HFFc6 (cell line): ENCODE data around the gene SSBP2. TPM values are rescaled to one million over a fixed set of nuclear protein-coding genes. Genes with fewer than 3 reads are reported as not detected.
"Not testable (repeated sequence)": the region's sequence is repeated elsewhere in the genome, so short reads cannot be mapped to it uniquely, and the experiment has no call there.

Experiments used
- DNase-seq: peaks from one replicate; pipeline ENCODE4 v3.0.0-alpha.2; 2018
- H3K27ac Mint-ChIP-seq: 2 replicates; pipeline ENCODE4 v1.8.0; 2020; ENCODE audit warnings: mild to moderate bottlenecking, mixed read lengths
- H3K27me3 Mint-ChIP-seq: 2 replicates; pipeline ENCODE4 v1.8.0; 2021; ENCODE audit warnings: mild to moderate bottlenecking, moderate library complexity, mixed read lengths; ENCODE audit not compliant: insufficient read depth
- H3K36me3 Mint-ChIP-seq: 2 replicates; pipeline ENCODE4 v1.8.0; 2021; ENCODE audit warnings: low read depth, mixed read lengths
- H3K4me1 Mint-ChIP-seq: 2 replicates; pipeline ENCODE4 v1.8.0; 2020; ENCODE audit warnings: low read depth, mixed read lengths
- H3K4me3 Mint-ChIP-seq: 2 replicates; pipeline ENCODE4 v1.8.0; 2020; ENCODE audit warnings: mild to moderate bottlenecking, moderate library complexity, mixed read lengths
- H3K9me3 Mint-ChIP-seq: 2 replicates; pipeline ENCODE4 v1.8.0; 2020; ENCODE audit warnings: mild to moderate bottlenecking, mixed read lengths
- CTCF ChIP-seq: fragments of 200-600 bp; sonication (generic); IDR thresholded peaks from 2 replicates; pipeline ENCODE4 v1.5.0; 2021; ENCODE audit warnings: antibody characterized with exemption, mild to moderate bottlenecking
- total RNA-seq, 6 experiments: library from RNA; stranded (reverse); fragmentation: NEBNext Ultra II Directional; extraction: Animal tissue kit (Norgen Biotek cat#: 25700); gene quantifications; 2 replicates in 1 of 6; 3 replicates in 5 of 6; pipeline ENCODE4 v1.2.3, GENCODE V29; 2021

Gene SSBP2
- total RNA-seq, 6 experiments from 2014 or later, result 21.0 to 28.6 (median 25.1) TPM

DNA sequence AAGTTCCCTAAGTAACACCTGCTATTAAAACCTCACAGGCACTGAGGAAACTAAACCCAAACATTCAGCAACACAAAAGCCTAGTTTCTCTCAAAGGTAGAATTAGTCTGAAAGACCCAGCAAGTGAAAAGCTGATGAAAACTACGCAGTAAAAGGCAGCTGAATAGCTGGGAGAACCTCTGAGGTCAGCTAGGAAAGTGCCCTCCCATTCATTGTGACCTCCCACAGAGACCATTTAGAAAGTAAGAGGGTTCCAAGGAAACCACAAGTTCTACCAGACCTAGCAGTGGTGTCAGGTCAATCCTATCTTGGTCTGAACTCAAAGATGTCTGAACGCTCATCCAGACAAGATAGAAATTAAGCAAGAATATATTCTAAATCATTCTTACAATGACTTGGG, 144.7 kb downstream of the SSBP2 start:
- Mint-ChIP-seq H3K4me3 (no peak overlapping the region), H3K27ac (no peak overlapping the region), H3K9me3 (peaks cover 5% of the 10 kb centered on the region; the same call in 1 of the 2 replicates), H3K27me3 (no peaks in the 10 kb centered on the region), H3K4me1 (peaks cover 13% of the 10 kb centered on the region), H3K36me3 (peaks cover 11% of the 10 kb centered on the region)
- no peak for TF ChIP-seq CTCF
- DNase-seq, result no peak

DNA sequence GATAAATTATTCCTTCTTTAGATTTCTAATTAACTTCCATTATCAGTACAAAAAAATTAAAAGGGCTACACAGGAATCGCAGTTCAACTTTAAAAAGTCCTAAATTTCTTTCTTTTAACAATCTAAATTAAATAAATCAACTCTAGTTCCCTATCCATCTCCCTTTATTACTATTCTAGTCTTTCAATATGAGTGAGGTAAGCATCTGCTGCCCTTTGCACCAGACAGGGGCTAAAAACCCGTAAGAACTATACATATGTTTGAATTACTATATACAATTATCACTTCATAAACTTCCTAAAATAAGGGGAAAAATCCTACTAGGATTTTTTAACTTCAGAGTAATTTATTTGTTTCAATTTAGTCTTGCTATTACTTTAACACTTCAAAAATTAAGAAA, 145.6 kb downstream of the SSBP2 start:
- Mint-ChIP-seq H3K27ac (no peak overlapping the region), H3K27me3 (no peaks in the 10 kb centered on the region), H3K4me1 (peaks cover 13% of the 10 kb centered on the region), H3K36me3 (peaks cover 7% of the 10 kb centered on the region), H3K4me3 (no peak overlapping the region), H3K9me3 (peaks cover 5% of the 10 kb centered on the region; the same call in 1 of the 2 replicates)
- TF ChIP-seq CTCF, result no peak
- no peak for DNase-seq

DNA sequence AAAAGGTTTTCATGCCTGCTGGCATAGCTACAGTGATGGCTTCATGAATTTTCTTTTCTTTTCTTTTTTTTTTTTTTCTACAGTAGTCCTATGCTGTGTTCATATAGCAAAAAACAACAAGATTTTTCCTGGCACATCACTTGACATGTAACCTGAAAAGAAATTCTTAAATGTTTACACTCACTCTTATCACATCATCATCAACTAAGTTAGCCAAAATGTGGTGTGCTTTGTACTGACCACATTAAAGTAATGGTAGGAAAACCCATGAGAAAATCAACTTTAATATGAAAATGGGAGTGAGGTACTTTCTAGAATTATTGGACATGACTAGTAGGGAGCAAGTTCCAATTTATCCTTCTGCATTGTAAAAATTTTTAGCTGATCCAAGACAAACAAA, 146.7 kb downstream of the SSBP2 start:
- no peak for TF ChIP-seq CTCF
- H3K36me3 Mint-ChIP-seq, result no peaks in the 10 kb centered on the region; the same call in 1 of the 2 replicates
- H3K4me1 Mint-ChIP-seq, result peaks cover 13% of the 10 kb centered on the region
- H3K27me3 Mint-ChIP-seq, result no peaks in the 10 kb centered on the region
- H3K4me3 Mint-ChIP-seq, result no peak overlapping the region
- no peak for DNase-seq
- H3K9me3 Mint-ChIP-seq, result no peaks in the 10 kb centered on the region
- no peak overlapping the region for H3K27ac Mint-ChIP-seq

GRCh38 chr5:81601919-81602318, 149.0 kb downstream of the SSBP2 start:
- peaks cover 13% of the 10 kb centered on the region for H3K4me1 Mint-ChIP-seq
- no peak for DNase-seq
- H3K27ac Mint-ChIP-seq, result no peak overlapping the region
- H3K27me3 Mint-ChIP-seq, result peaks cover 3% of the 10 kb centered on the region; the same call in 1 of the 2 replicates
- no peak overlapping the region for H3K4me3 Mint-ChIP-seq
- TF ChIP-seq CTCF, result no peak
- H3K36me3 Mint-ChIP-seq, result peaks cover 14% of the 10 kb centered on the region
- peaks cover 16% of the 10 kb centered on the region for H3K9me3 Mint-ChIP-seq

DNA sequence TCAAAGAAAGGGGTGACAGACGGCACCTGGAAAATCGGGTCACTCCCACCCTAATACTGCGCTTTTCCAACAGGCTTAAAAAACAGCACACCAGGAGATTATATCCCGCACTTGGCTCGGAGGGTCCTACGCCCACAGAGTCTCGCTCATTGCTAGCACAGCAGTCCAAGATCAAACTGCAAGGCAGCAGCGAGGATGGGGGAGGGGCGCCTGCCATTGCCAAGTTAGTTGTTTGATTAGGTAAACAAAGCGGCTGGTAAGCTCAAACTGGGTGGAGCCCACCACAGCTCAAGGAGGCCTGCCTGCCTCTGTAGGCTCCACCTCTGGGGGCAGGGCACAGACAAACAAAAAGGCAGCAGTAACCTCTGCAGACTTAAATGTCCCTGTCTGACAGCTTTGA, 158.8 kb downstream of the SSBP2 start:
- not testable (repeated sequence) for H3K4me3 Mint-ChIP-seq

DNA sequence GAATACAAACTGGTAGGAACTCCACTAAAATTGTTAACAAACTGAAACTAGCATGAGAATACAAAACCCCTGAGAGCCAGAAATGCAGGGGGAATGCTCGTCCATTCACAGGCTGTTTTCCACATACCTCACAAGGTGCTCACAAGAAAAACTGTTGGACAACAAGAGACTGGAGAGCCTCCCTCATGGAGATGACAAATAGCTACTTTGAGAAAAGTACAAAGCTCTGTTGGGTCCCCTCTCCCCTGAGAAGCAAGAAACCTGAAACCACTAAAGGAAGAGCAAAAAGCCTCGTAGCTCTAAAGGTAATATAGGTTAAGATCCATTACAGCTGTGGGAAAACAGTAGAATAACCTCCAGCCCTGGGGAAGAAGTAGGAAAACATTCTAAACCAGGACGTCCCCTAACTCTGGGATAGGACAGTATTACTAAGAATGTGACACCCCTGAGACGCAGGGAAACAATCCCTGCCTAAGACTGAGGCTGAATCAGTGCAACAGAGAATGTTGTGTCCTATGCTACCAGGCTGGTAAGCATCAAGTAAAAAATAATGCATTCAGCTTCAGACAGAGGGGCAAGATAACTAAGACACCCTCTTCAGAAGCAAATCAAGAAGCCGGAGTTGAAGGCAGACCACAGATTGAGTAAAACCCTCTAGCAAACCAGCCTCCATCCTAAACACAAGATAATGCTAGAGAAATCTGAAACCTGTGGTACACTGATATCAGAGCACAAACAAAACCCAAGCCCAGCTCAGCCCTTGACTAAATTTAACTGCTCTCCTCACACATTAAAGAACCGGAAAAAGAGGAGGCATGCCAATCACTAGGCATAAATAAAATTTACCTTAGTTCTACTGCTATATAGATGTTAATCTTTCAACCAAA, 160.2 kb downstream of the SSBP2 start:
- peaks cover 2% of the 10 kb centered on the region for H3K27me3 Mint-ChIP-seq
- no peak for TF ChIP-seq CTCF
- DNase-seq, result no peak
- peaks cover 14% of the 10 kb centered on the region for H3K36me3 Mint-ChIP-seq
- peaks cover 16% of the 10 kb centered on the region for H3K4me1 Mint-ChIP-seq
- H3K9me3 Mint-ChIP-seq, result peaks cover 13% of the 10 kb centered on the region
- no peak overlapping the region for H3K4me3 Mint-ChIP-seq
- H3K27ac Mint-ChIP-seq, result no peak overlapping the region

More for the DNA sequence above, 158.8 kb downstream of the SSBP2 start:
- H3K27ac Mint-ChIP-seq, H3K27me3 Mint-ChIP-seq, DNase-seq: not testable (repeated sequence)
- peaks cover 14% of the 10 kb centered on the region for H3K36me3 Mint-ChIP-seq
- peaks cover 16% of the 10 kb centered on the region for H3K4me1 Mint-ChIP-seq
- peaks cover 19% of the 10 kb centered on the region for H3K9me3 Mint-ChIP-seq
